Measurements from ENCODE around the gene ANHX. TPM values are rescaled to one million over a fixed set of nuclear protein-coding genes. Genes with fewer than 3 reads are reported as not detected.

Gene ANHX
- total and polyA plus RNA-seq, 2 experiments from 2014 or later: not detected

DNA sequence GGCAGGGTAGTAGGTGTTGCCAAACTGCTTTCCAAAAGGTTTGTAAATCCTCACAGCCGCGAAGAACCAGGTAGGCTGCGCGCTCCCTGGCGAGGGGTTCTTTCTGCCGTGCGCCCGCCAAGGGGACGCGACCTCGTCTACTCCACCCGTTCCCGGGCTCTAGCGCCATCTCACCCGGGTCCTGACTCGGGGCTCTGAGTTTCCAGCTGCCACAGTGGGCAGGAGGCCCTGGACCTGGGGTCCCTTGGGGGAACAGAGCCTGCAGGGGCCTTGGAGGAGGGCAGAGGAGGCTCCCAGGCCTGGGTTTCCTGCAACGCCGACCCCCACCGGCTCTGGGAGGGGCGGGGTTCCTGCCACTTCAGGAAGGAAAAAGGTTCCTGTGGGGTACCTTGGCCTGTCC lies 706 bp downstream of the ANHX start:
- H4K20me1 ChIP-seq (replicated peaks; ENCODE audit: insufficient read depth): no peaks in the 10 kb centered on the region
- no peaks in the 10 kb centered on the region for H3K4me1 Mint-ChIP-seq
- ATAC-seq: no peak

More for the DNA sequence above, 706 bp downstream of the ANHX start:
- TF ChIP-seq, protein P1, sequence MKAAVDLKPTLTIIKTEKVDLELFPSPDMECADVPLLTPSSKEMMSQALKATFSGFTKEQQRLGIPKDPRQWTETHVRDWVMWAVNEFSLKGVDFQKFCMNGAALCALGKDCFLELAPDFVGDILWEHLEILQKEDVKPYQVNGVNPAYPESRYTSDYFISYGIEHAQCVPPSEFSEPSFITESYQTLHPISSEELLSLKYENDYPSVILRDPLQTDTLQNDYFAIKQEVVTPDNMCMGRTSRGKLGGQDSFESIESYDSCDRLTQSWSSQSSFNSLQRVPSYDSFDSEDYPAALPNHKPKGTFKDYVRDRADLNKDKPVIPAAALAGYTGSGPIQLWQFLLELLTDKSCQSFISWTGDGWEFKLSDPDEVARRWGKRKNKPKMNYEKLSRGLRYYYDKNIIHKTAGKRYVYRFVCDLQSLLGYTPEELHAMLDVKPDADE (IDR thresholded peaks at IDR 0.05): no peak
- TF ChIP-seq STAT1 (IDR thresholded peaks at IDR 0.05; ENCODE audit: unreplicated experiment) (no peak), CREB1 (CRISPR knock-in tag; IDR thresholded peaks at IDR 0.05; ENCODE audit: low read depth) (no peak), ZNF331 (CRISPR knock-in tag; IDR thresholded peaks at IDR 0.05; ENCODE audit: low read depth) (no peak), EZH2phosphoT487 (IDR thresholded peaks at IDR 0.05; ENCODE audit: unreplicated experiment) (no peak), ZNF114 (CRISPR knock-in tag; IDR thresholded peaks at IDR 0.05) (no peak), POLR2AphosphoS5 (IDR thresholded peaks at IDR 0.05; ENCODE audit: low read depth) (no peak), NANOG (IDR thresholded peaks at IDR 0.05; ENCODE audit: borderline replicate concordance) (no peak)
- TF ChIP-seq, protein P2, sequence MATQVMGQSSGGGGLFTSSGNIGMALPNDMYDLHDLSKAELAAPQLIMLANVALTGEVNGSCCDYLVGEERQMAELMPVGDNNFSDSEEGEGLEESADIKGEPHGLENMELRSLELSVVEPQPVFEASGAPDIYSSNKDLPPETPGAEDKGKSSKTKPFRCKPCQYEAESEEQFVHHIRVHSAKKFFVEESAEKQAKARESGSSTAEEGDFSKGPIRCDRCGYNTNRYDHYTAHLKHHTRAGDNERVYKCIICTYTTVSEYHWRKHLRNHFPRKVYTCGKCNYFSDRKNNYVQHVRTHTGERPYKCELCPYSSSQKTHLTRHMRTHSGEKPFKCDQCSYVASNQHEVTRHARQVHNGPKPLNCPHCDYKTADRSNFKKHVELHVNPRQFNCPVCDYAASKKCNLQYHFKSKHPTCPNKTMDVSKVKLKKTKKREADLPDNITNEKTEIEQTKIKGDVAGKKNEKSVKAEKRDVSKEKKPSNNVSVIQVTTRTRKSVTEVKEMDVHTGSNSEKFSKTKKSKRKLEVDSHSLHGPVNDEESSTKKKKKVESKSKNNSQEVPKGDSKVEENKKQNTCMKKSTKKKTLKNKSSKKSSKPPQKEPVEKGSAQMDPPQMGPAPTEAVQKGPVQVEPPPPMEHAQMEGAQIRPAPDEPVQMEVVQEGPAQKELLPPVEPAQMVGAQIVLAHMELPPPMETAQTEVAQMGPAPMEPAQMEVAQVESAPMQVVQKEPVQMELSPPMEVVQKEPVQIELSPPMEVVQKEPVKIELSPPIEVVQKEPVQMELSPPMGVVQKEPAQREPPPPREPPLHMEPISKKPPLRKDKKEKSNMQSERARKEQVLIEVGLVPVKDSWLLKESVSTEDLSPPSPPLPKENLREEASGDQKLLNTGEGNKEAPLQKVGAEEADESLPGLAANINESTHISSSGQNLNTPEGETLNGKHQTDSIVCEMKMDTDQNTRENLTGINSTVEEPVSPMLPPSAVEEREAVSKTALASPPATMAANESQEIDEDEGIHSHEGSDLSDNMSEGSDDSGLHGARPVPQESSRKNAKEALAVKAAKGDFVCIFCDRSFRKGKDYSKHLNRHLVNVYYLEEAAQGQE (IDR thresholded peaks at IDR 0.05; ENCODE audit: unreplicated experiment): no peak
- TF ChIP-seq, protein P3, sequence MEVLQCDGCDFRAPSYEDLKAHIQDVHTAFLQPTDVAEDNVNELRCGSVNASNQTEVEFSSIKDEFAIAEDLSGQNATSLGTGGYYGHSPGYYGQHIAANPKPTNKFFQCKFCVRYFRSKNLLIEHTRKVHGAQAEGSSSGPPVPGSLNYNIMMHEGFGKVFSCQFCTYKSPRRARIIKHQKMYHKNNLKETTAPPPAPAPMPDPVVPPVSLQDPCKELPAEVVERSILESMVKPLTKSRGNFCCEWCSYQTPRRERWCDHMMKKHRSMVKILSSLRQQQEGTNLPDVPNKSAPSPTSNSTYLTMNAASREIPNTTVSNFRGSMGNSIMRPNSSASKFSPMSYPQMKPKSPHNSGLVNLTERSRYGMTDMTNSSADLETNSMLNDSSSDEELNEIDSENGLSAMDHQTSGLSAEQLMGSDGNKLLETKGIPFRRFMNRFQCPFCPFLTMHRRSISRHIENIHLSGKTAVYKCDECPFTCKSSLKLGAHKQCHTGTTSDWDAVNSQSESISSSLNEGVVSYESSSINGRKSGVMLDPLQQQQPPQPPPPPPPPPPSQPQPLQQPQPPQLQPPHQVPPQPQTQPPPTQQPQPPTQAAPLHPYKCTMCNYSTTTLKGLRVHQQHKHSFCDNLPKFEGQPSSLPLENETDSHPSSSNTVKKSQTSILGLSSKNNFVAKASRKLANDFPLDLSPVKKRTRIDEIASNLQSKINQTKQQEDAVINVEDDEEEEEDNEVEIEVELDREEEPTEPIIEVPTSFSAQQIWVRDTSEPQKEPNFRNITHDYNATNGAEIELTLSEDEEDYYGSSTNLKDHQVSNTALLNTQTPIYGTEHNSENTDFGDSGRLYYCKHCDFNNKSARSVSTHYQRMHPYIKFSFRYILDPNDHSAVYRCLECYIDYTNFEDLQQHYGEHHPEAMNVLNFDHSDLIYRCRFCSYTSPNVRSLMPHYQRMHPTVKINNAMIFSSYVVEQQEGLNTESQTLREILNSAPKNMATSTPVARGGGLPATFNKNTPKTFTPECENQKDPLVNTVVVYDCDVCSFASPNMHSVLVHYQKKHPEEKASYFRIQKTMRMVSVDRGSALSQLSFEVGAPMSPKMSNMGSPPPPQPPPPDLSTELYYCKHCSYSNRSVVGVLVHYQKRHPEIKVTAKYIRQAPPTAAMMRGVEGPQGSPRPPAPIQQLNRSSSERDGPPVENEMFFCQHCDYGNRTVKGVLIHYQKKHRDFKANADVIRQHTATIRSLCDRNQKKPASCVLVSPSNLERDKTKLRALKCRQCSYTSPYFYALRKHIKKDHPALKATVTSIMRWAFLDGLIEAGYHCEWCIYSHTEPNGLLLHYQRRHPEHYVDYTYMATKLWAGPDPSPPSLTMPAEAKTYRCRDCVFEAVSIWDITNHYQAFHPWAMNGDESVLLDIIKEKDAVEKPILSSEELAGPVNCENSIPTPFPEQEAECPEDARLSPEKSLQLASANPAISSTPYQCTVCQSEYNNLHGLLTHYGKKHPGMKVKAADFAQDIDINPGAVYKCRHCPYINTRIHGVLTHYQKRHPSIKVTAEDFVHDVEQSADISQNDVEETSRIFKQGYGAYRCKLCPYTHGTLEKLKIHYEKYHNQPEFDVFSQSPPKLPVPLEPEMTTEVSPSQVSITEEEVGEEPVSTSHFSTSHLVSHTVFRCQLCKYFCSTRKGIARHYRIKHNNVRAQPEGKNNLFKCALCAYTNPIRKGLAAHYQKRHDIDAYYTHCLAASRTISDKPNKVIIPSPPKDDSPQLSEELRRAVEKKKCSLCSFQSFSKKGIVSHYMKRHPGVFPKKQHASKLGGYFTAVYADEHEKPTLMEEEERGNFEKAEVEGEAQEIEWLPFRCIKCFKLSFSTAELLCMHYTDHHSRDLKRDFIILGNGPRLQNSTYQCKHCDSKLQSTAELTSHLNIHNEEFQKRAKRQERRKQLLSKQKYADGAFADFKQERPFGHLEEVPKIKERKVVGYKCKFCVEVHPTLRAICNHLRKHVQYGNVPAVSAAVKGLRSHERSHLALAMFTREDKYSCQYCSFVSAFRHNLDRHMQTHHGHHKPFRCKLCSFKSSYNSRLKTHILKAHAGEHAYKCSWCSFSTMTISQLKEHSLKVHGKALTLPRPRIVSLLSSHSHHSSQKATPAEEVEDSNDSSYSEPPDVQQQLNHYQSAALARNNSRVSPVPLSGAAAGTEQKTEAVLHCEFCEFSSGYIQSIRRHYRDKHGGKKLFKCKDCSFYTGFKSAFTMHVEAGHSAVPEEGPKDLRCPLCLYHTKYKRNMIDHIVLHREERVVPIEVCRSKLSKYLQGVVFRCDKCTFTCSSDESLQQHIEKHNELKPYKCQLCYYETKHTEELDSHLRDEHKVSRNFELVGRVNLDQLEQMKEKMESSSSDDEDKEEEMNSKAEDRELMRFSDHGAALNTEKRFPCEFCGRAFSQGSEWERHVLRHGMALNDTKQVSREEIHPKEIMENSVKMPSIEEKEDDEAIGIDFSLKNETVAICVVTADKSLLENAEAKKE (CRISPR knock-in tag; IDR thresholded peaks at IDR 0.05): no peak
- Histone ChIP-seq H2AFZ (no peak overlapping the region), H3K27me3 (ENCODE audit: insufficient read depth) (no peaks in the 10 kb centered on the region), H3K79me2 (replicated peaks; ENCODE audit: insufficient read depth) (no peaks in the 10 kb centered on the region), H3K9me2 (ENCODE audit: insufficient read depth) (no peaks in the 10 kb centered on the region), H3K4me3 (no peak overlapping the region), H3K4me2 (no peak overlapping the region), H3K27ac (ENCODE audit: low read depth) (no peak overlapping the region), H3K36me3 (ENCODE audit: insufficient read depth) (no peaks in the 10 kb centered on the region; the same call in 1 of the 2 replicates), H3F3A (replicated peaks; ENCODE audit: low read depth) (no peaks in the 10 kb centered on the region), H3K4me1 (ENCODE audit: insufficient read depth) (no peaks in the 10 kb centered on the region)
- peaks cover 84% of the 10 kb centered on the region for H3K9me3 Mint-ChIP-seq
- H3K27ac Mint-ChIP-seq: no peak overlapping the region
- H3K27me3 Mint-ChIP-seq (ENCODE audit: insufficient read depth, low read depth, poor library complexity): peaks cover 5% of the 10 kb centered on the region
- H3K36me3 Mint-ChIP-seq (ENCODE audit: low read depth): peaks cover 48% of the 10 kb centered on the region
- DNase-seq (ENCODE audit: low spot score): no peak
- H3K4me3 Mint-ChIP-seq: no peak overlapping the region

Measured in GM23338 (cell line).